ENCODE results near the gene KIF3A. TPM values are rescaled to one million over a fixed set of nuclear protein-coding genes. Genes with fewer than 3 reads are reported as not detected.

The KIF3A gene
- polyA plus RNA-seq, 1 of the 3 experiments (the other 2 are of a cell fraction): 5.1 TPM

DNA sequence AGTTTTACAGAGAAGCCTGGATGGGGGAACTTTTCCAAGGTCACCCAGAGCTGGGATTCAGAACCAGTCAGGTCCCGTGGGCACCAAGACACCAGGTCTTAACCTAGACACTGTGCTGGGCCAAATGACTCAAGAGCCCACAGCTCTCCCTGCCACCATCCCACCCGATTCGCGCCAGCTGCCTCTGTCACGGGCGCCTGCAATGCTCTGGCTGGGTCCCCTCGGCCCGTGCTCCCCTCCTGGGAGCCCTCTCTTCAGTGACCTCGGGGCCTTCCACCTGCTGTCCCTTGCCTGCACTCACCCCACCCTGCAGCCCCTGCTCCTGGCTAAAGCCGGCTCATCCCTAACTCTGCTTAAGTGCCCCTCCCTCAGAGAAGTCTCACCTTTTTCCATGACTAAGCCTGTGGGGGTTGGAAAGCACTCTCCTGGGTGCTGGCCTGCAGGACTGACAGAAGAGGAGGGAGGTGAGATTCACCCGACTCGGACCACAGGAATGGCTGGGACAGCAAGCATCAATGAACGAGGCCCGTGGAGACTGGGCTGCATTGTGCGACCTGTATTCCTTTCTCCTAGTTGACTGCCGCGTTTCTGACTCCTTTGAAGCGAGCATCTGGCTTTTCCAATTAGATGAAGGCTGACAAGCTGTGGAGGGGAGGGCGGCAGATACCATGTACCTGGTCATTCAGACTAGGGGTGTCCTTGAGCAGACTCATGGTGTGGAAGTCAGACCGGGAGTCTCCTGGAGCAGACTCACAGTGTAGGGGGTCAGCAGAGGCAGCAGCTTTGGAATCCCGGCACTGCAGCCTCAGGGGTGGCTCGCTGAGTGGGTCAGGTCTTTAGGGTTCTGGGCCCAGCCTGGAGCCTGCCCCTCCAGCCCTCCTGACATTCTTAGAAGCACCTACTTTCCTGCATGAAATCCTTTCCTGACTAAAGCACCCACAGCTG, 69.3 kb downstream of the KIF3A start:
- DNase-seq: no peak
- Histone ChIP-seq H3K4me1 (ENCODE audit: control insufficient read depth in 1 of 2, insufficient read depth in 2 of 2, low read depth in 1 of 2, low read length in 1 of 2) (peaks cover 0 to 3% of the 10 kb centered on the region in 2 experiments; a peak in 1 of 4 replicates), H3F3A (replicated peaks; ENCODE audit: insufficient read depth) (no peaks in the 10 kb centered on the region), H3K4me2 (no peak overlapping the region), H3K27ac (ENCODE audit: low read depth in 2 of 2, low read length in 1 of 2) (no peak overlapping the region), H3K9me2 (no peaks in the 10 kb centered on the region), H3K9me3 (no peaks in the 10 kb centered on the region), H3K9ac (no peak overlapping the region), H3K79me2 (ENCODE audit: insufficient read depth) (no peaks in the 10 kb centered on the region), H2AFZ (ENCODE audit: low read depth) (no peak overlapping the region), H4K20me1 (ENCODE audit: insufficient read depth) (no peaks in the 10 kb centered on the region), H3K27me3 (ENCODE audit: insufficient read depth) (no peaks in the 10 kb centered on the region), H3K4me3 (ENCODE audit: low read depth in 2 of 2, low read length in 1 of 2) (no peak overlapping the region), H3K36me3 (replicated peaks in 1 of 2; ENCODE audit: control insufficient read depth in 1 of 2, insufficient read depth in 2 of 2, low read length in 1 of 2) (no peaks in the 10 kb centered on the region)
- 79% methylated on average over 19 of the region's 22 CpGs for WGBS (ENCODE audit: low lambda C conversion rate)
- POLR2A ChIA-PET: no interaction called here
- TF ChIP-seq NFIC (IDR thresholded peaks at IDR 0.05; ENCODE audit: borderline replicate concordance) (no peak), TCF12 (IDR thresholded peaks at IDR 0.05) (no peak), FOSL2 (IDR thresholded peaks at IDR 0.05; ENCODE audit: borderline replicate concordance, low read depth) (no peak), MXI1 (IDR thresholded peaks at IDR 0.05; ENCODE audit: low read depth, low read length) (no peak), MEF2A (IDR thresholded peaks at IDR 0.05; ENCODE audit: borderline replicate concordance, low read depth) (no peak), JUND (IDR thresholded peaks at IDR 0.05) (no peak), NRF1 (IDR thresholded peaks at IDR 0.05; ENCODE audit: low read depth, low read length) (no peak)
- TF ChIP-seq, protein P1, sequence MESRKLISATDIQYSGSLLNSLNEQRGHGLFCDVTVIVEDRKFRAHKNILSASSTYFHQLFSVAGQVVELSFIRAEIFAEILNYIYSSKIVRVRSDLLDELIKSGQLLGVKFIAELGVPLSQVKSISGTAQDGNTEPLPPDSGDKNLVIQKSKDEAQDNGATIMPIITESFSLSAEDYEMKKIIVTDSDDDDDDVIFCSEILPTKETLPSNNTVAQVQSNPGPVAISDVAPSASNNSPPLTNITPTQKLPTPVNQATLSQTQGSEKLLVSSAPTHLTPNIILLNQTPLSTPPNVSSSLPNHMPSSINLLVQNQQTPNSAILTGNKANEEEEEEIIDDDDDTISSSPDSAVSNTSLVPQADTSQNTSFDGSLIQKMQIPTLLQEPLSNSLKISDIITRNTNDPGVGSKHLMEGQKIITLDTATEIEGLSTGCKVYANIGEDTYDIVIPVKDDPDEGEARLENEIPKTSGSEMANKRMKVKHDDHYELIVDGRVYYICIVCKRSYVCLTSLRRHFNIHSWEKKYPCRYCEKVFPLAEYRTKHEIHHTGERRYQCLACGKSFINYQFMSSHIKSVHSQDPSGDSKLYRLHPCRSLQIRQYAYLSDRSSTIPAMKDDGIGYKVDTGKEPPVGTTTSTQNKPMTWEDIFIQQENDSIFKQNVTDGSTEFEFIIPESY (IDR thresholded peaks at IDR 0.05; ENCODE audit: borderline replicate concordance, low read depth): no peak
- TF ChIP-seq, protein P2, sequence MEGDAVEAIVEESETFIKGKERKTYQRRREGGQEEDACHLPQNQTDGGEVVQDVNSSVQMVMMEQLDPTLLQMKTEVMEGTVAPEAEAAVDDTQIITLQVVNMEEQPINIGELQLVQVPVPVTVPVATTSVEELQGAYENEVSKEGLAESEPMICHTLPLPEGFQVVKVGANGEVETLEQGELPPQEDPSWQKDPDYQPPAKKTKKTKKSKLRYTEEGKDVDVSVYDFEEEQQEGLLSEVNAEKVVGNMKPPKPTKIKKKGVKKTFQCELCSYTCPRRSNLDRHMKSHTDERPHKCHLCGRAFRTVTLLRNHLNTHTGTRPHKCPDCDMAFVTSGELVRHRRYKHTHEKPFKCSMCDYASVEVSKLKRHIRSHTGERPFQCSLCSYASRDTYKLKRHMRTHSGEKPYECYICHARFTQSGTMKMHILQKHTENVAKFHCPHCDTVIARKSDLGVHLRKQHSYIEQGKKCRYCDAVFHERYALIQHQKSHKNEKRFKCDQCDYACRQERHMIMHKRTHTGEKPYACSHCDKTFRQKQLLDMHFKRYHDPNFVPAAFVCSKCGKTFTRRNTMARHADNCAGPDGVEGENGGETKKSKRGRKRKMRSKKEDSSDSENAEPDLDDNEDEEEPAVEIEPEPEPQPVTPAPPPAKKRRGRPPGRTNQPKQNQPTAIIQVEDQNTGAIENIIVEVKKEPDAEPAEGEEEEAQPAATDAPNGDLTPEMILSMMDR (IDR thresholded peaks at IDR 0.05): no peak
- CTCF ChIA-PET: interaction anchor here (0.8 kb wide), 1 partner anchor 8 kb away, joined by 3 read pairs; no protein-coding TSS in a partner anchor

DNA sequence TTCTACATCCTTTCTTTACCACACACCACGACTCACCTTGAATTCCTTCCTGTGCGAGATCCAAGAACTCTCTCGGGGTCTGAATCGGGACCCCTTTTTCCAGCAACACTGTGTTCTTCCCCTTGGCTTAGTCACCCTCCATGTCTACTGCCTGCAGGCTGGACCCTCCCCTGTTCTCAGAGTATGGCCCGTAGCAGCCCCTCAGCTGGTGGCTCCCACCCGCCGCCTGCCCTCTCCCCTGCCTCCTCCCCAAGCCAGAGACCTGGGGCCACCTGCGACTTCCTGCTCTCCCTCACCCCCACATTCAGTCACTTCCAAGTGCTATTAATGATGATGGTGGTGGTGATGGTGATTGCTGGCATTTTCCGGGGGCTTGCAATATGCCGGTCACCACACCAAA, 70.0 kb downstream of the KIF3A start:
- peaks cover 0 to 3% of the 10 kb centered on the region in 2 experiments; a peak in 1 of 4 replicates for H3K4me1 ChIP-seq (ENCODE audit: control insufficient read depth in 1 of 2, insufficient read depth in 2 of 2, low read depth in 1 of 2, low read length in 1 of 2)
- ChIA-PET POLR2A (no interaction called here), CTCF (no interaction called here)
- H3K36me3 ChIP-seq (replicated peaks in 1 of 2; ENCODE audit: control insufficient read depth in 1 of 2, insufficient read depth in 2 of 2, low read length in 1 of 2): no peaks in the 10 kb centered on the region
- no peaks in the 10 kb centered on the region for H3K27me3 ChIP-seq (ENCODE audit: insufficient read depth)
- WGBS (ENCODE audit: low lambda C conversion rate): 89% methylated on average over 10 of the region's 10 CpGs
- H3K4me2 ChIP-seq: no peak overlapping the region
- TF ChIP-seq ELF1 (IDR thresholded peaks at IDR 0.05) (no peak), FOSL2 (IDR thresholded peaks at IDR 0.05; ENCODE audit: borderline replicate concordance, low read depth) (no peak), RXRA (IDR thresholded peaks at IDR 0.05; ENCODE audit: borderline replicate concordance, low read depth) (no peak), TCF12 (IDR thresholded peaks at IDR 0.05) (no peak), NRF1 (IDR thresholded peaks at IDR 0.05; ENCODE audit: low read depth, low read length) (no peak), YY1 (IDR thresholded peaks at IDR 0.05; ENCODE audit: low read depth) (no peak), GATA2 (CRISPR knock-in tag; IDR thresholded peaks at IDR 0.05) (no peak), POLR2AphosphoS5 (IDR thresholded peaks at IDR 0.05; ENCODE audit: low read depth, low read length) (no peak), GABPA (IDR thresholded peaks at IDR 0.05; ENCODE audit: low read depth) (no peak), TAF1 (IDR thresholded peaks at IDR 0.05; ENCODE audit: borderline replicate concordance, low read depth, low read length) (no peak), RFX5 (IDR thresholded peaks at IDR 0.05; ENCODE audit: low read length) (no peak), JUND (IDR thresholded peaks at IDR 0.05) (no peak), SMC3 (IDR thresholded peaks at IDR 0.05; ENCODE audit: low read depth, low read length) (no peak), FOXJ3 (CRISPR knock-in tag; IDR thresholded peaks at IDR 0.05) (no peak)
- TF ChIP-seq, protein P3, sequence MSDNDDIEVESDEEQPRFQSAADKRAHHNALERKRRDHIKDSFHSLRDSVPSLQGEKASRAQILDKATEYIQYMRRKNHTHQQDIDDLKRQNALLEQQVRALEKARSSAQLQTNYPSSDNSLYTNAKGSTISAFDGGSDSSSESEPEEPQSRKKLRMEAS (IDR thresholded peaks at IDR 0.05; ENCODE audit: low read depth): no peak
- TF ChIP-seq, protein P4, sequence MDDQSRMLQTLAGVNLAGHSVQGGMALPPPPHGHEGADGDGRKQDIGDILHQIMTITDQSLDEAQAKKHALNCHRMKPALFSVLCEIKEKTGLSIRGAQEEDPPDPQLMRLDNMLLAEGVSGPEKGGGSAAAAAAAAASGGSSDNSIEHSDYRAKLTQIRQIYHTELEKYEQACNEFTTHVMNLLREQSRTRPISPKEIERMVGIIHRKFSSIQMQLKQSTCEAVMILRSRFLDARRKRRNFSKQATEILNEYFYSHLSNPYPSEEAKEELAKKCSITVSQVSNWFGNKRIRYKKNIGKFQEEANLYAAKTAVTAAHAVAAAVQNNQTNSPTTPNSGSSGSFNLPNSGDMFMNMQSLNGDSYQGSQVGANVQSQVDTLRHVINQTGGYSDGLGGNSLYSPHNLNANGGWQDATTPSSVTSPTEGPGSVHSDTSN (IDR thresholded peaks at IDR 0.05): no peak
- no peak overlapping the region for H2AFZ ChIP-seq (ENCODE audit: low read depth)
- H4K20me1 ChIP-seq (ENCODE audit: insufficient read depth): no peaks in the 10 kb centered on the region
- H3F3A ChIP-seq (replicated peaks; ENCODE audit: insufficient read depth): no peaks in the 10 kb centered on the region
- no peaks in the 10 kb centered on the region for H3K9me3 ChIP-seq
- no peaks in the 10 kb centered on the region for H3K9me2 ChIP-seq
- no peaks in the 10 kb centered on the region for H3K79me2 ChIP-seq (ENCODE audit: insufficient read depth)
- H3K4me3 ChIP-seq (ENCODE audit: low read depth in 2 of 2, low read length in 1 of 2): no peak overlapping the region
- H3K27ac ChIP-seq (ENCODE audit: low read depth in 2 of 2, low read length in 1 of 2): no peak overlapping the region
- DNase-seq: no peak
- H3K9ac ChIP-seq: no peak overlapping the region

Measured in SK-N-SH (cell line).